Muscle layer of duodenum (tissue), 2 donors: ENCODE results near the gene MBNL1.
"Not testable (repeated sequence)": the region's sequence is repeated elsewhere in the genome, so short reads cannot be mapped to it uniquely, and the experiment has no call there.

ENCODE experiments used
- H3K27ac ChIP-seq: one replicate; pipeline ENCODE4 v1.7.0; 2013; ENCODE audit warnings: mild to moderate bottlenecking, low read length
- H3K27me3 ChIP-seq: one replicate; pipeline ENCODE4 v1.7.0; 2013; ENCODE audit warnings: low read depth, mild to moderate bottlenecking, control low read depth, low read length
- H3K36me3 ChIP-seq, 2 donors: one replicate each; pipeline ENCODE4 v1.7.0; 2013; ENCODE audit warnings: low read length in 2 of 2, control low read depth in 1 of 2, mild to moderate bottlenecking in 1 of 2; ENCODE audit not compliant: insufficient read depth in 2 of 2, control insufficient read depth in 1 of 2
- H3K4me1 ChIP-seq, 2 donors: one replicate each; pipeline ENCODE4 v1.7.0; 2013; ENCODE audit warnings: low read length in 2 of 2, mild to moderate bottlenecking in 2 of 2, control low read depth in 1 of 2, moderate library complexity in 1 of 2; ENCODE audit not compliant: insufficient read depth in 2 of 2, control insufficient read depth in 1 of 2
- H3K4me3 ChIP-seq, 2 donors: one replicate each; pipeline ENCODE4 v1.7.0; 2013; ENCODE audit warnings: low read length in 2 of 2, low read depth in 1 of 2, mild to moderate bottlenecking in 1 of 2
- H3K9me3 ChIP-seq, 2 donors: one replicate each; pipeline ENCODE4 v1.7.0; 2013; ENCODE audit warnings: low read length in 2 of 2, control low read depth in 1 of 2, mild to moderate bottlenecking in 1 of 2; ENCODE audit not compliant: control insufficient read depth in 1 of 2
- donor health status: healthy.

The MBNL1 gene

DNA sequence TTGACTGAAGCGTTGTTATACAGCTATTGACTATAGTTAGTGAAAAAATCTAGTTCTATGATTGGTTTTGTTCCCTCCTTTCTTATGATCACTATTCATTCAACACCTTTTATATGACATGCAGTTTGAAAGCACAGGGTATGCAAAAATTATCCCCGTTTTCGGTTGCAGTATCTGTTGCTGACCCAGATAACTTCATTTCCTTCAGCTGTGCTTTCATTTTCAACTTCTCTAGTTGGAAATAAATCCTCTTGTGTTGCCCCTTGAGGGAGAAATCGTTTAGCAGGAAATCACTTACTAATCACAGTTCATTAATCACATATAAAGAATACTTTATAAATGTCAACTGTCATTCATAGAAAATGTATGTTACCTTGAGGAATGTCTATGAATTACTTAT, 55.1 kb downstream of the MBNL1 start:
- peak overlapping the region in 1 of 2 donors; percentile 2 for H3K4me3 ChIP-seq
- no peaks in the 10 kb centered on the region for H3K27me3 ChIP-seq
- peaks cover 0 to 4% of the 10 kb centered on the region in 2 donors for H3K9me3 ChIP-seq
- H3K36me3 ChIP-seq: peaks cover 0 to 7% of the 10 kb centered on the region in 2 donors
- peaks cover 7 to 33% of the 10 kb centered on the region in 2 donors for H3K4me1 ChIP-seq
- H3K27ac ChIP-seq: no peak overlapping the region

DNA sequence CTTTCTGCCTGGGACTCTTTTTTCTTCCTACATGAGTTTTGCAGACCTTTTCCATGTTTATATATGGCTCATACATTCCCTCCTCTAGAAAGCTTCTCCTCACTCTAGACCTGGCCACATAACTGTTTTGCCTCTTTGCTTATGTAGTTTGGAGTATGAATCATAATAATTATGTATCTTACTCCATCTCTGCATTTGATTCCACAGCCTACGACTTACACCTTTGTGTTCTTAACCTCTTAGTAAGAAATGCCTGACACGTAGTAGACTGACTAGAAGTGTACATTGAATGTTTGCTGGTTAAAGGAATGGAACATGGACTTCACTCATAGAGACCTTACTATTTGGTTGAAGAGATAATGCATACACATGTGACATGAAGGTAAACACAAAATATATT, 56.4 kb downstream of the MBNL1 start:
- H3K4me1 ChIP-seq: peaks cover 5 to 30% of the 10 kb centered on the region in 2 donors

DNA sequence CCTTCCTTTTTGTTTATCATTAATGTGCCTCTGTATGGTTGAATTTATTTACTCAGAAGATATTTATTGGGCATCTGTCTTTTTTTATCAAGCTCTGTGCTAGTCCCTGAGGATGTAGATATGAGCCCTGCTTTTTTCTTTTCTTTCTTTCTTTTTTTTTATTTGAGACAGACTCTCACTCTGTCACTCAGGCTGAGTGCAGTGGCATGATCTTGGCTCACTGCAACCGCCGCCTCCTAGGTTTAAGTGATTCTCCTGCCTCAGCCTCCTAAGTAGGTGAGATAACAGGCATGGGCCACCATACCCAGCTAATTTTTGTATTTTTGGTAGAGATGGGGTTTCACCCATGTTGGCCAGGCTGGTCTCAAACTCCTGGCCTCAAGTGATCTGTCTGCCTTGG, 58.5 kb downstream of the MBNL1 start:
- H3K9me3 ChIP-seq: peaks cover 0 to 4% of the 10 kb centered on the region in 2 donors
- no peak overlapping the region for H3K27ac ChIP-seq
- no peaks in the 10 kb centered on the region for H3K27me3 ChIP-seq
- H3K36me3 ChIP-seq: peaks cover 0 to 3% of the 10 kb centered on the region in 2 donors
- peaks cover 6 to 34% of the 10 kb centered on the region in 2 donors for H3K4me1 ChIP-seq
- no peak overlapping the region for H3K4me3 ChIP-seq

More for the DNA sequence above, 56.4 kb downstream of the MBNL1 start:
- no peak overlapping the region for H3K27ac ChIP-seq
- H3K36me3 ChIP-seq: peaks cover 0 to 6% of the 10 kb centered on the region in 2 donors
- no peak overlapping the region for H3K4me3 ChIP-seq
- H3K27me3 ChIP-seq: no peaks in the 10 kb centered on the region
- H3K9me3 ChIP-seq: peaks cover 0 to 4% of the 10 kb centered on the region in 2 donors

DNA sequence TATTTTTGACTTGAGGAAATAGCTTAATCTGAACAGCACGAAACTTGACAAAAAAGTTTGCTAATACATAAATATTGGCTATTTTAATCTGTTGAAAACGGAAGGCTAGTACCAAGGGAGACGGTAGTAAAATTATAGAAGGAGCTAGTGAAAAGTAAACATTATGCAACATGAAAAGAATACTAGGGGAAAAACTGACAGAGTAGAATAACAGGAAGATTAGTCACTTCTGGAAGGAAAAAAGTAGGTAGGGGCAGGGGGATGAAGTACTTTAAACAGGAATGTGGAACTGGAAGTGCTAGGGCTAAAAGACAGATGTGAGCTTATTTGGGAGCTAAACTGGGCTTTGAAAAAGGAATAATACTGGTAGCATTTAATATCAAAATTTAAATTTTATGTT, 60.1 kb downstream of the MBNL1 start:
- peak overlapping the region; percentile 54 for H3K27ac ChIP-seq
- H3K4me3 ChIP-seq: no peak overlapping the region
- H3K4me1 ChIP-seq: peaks cover 14 to 34% of the 10 kb centered on the region in 2 donors
- H3K27me3 ChIP-seq: no peaks in the 10 kb centered on the region
- peaks cover 0 to 3% of the 10 kb centered on the region in 2 donors for H3K36me3 ChIP-seq
- H3K9me3 ChIP-seq: peaks cover 0 to 4% of the 10 kb centered on the region in 2 donors

DNA sequence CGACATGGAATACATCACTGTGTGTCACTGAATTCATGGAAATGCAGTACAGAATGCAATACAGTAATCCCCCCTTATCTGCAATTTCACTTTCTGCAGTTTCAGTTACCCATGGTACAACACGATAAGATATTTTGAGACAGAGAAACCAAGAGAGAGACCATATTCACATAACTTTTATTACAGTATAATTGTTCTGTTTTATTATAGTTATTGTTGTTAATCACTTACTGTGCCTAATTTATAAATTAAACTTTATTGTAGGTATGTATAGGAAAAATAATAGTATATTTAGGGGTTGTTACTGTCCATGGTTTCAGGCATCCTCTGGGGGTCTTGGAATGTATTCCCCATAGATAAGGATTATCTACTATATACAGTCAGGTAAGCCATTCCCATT, 61.8 kb downstream of the MBNL1 start:
- no peak overlapping the region for H3K4me3 ChIP-seq
- H3K4me1 ChIP-seq: peaks cover 14 to 40% of the 10 kb centered on the region in 2 donors
- peaks cover 0 to 4% of the 10 kb centered on the region in 2 donors for H3K9me3 ChIP-seq
- peak overlapping the region; percentile 74 for H3K27ac ChIP-seq
- H3K27me3 ChIP-seq: no peaks in the 10 kb centered on the region
- peaks cover 0 to 3% of the 10 kb centered on the region in 2 donors for H3K36me3 ChIP-seq

DNA sequence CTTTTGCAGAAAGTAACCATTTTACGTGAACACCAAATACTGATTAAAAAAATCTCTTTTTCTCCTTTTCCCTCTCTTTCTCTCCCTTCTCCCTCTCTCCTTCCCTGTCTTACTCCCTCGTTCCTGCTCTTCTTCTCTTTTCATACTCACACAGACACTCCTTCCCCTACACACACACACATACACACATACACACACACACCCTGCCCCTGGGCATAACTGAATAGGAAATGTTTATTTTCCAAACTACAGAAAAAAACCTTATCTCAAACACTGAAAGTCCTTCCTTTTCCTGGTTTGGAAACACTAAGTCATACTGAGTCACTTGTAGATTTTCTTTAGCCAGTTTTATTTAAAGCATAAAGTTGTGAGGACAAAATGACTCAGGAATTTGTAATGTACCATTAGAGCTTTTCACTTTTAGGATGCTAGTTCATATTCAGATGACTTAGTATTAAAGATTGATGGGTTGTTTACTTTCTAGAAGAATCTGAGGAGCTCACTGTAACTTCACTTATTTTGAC, 62.4 kb downstream of the MBNL1 start:
- Histone ChIP-seq H3K4me3 (no peak overlapping the region), H3K4me1 (peaks cover 14 to 40% of the 10 kb centered on the region in 2 donors), H3K9me3 (no peaks in the 10 kb centered on the region), H3K36me3 (no peaks in the 10 kb centered on the region), H3K27ac (peak overlapping the region; percentile 74), H3K27me3 (no peaks in the 10 kb centered on the region)

DNA sequence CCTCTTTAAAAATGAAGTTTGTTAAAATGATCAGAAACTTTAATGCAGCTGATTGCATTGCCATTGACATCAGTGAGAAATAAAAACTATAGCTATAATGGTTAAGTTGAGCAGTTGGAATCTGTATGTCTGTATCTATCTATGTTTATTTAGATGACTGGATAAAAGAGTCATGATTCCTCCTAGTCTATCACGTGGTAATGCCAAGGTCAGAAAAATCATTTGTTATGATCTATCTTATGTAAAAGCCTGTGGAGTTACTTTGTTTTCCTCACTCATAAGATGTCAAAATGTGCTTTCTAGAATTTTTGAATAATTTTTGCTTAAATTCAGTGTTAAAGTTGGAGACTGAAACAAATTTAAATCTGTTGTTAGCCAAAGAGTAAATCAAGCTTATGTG, 63.3 kb downstream of the MBNL1 start:
- peaks cover 14 to 40% of the 10 kb centered on the region in 2 donors for H3K4me1 ChIP-seq
- peak overlapping the region; percentile 74 for H3K27ac ChIP-seq
- H3K4me3 ChIP-seq: no peak overlapping the region

DNA sequence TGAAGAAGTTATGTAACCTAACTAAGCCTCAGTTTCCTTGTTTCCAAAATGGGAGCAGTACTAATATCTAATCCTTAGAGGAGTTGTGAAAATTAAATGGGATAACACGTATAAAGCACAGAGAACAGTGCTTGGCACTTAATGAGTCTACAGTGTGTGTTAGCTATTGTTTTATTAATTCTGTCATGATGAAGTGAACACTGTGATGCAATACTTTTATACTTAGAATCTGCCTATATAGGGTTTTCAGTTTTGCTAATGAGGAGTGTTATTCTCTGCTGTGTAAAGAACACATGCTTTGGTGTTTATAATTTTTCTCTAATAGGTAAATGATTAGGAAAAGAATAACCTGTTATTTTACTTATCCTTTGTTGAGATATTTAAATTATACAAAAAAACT, 65.2 kb downstream of the MBNL1 start:
- Histone ChIP-seq H3K4me3 (no peak overlapping the region), H3K27ac (no peak overlapping the region), H3K27me3 (no peaks in the 10 kb centered on the region), H3K4me1 (peaks cover 14 to 45% of the 10 kb centered on the region in 2 donors), H3K9me3 (no peaks in the 10 kb centered on the region), H3K36me3 (no peaks in the 10 kb centered on the region)

More for the DNA sequence above, 63.3 kb downstream of the MBNL1 start:
- Histone ChIP-seq H3K9me3 (no peaks in the 10 kb centered on the region), H3K27me3 (no peaks in the 10 kb centered on the region), H3K36me3 (no peaks in the 10 kb centered on the region)

DNA sequence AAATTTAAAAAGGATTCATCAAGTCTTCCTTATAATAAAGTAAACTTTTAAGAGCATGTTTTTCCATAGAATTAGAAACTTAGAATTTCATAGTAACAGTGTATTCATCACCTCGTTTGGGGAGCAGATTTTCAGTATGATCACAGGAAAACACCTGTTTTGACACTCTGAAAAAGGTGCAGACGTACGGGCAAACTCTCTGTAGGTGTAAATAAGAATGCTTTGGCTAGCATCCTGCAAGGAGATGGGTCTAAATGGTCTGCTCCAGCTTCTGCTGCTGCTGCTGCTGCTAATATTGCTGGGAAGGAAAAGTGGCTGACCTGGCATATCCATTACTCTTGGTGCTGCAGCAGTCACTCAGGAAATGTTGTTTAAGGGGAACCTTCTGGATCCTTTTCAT, 66.0 kb downstream of the MBNL1 start:
- H3K36me3 ChIP-seq: no peaks in the 10 kb centered on the region
- peaks cover 14 to 45% of the 10 kb centered on the region in 2 donors for H3K4me1 ChIP-seq
- no peak overlapping the region for H3K27ac ChIP-seq
- H3K9me3 ChIP-seq: no peaks in the 10 kb centered on the region
- no peaks in the 10 kb centered on the region for H3K27me3 ChIP-seq
- H3K4me3 ChIP-seq: no peak overlapping the region

DNA sequence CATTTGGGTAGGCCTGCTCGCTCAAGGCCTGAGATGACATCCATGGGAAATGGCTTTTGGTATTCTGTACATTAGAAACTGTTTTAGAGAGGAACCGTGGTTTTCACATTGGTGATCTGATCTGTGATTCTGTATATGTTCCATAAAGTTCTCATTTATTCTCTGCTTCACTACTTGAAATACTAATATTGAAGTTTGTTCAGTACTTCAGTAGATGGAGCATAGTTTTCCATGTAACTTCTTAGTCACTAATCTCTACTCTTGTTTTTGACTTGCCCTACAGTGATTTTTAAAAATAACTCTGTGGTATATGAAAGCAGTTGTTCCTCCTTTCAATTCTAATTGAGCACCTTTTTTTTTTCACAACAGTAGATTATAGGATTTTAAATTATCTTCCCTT, 66.5 kb downstream of the MBNL1 start:
- H3K4me3 ChIP-seq: no peak overlapping the region
- peaks cover under 1 to 4% of the 10 kb centered on the region in 2 donors for H3K36me3 ChIP-seq
- H3K27me3 ChIP-seq: no peaks in the 10 kb centered on the region
- no peak overlapping the region for H3K27ac ChIP-seq
- peaks cover 11 to 45% of the 10 kb centered on the region in 2 donors for H3K4me1 ChIP-seq
- H3K9me3 ChIP-seq: no peaks in the 10 kb centered on the region

DNA sequence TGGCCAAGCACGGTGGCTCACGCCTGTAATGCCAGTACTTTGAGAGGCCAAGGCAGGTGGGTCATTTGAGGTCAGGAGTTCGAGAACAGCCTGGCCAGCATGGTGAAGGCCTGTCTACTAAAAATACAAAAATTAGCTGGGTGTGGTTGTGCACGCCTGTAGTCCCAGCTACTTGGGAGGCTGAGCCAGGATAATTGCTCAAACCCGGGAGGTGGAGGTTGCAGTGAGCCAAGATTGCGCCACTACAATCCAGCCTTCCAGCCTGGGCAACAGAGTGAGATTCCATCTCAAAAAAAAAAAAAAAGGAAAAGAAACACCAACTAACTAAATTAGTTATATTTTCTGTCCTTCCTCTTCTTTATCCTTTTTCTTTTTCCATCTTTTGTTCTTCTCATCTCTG, 68.6 kb downstream of the MBNL1 start:
- H3K4me1 ChIP-seq: peaks cover 8 to 43% of the 10 kb centered on the region in 2 donors
- H3K36me3 ChIP-seq, H3K27me3 ChIP-seq, H3K27ac ChIP-seq, H3K9me3 ChIP-seq, H3K4me3 ChIP-seq: not testable (repeated sequence)

DNA sequence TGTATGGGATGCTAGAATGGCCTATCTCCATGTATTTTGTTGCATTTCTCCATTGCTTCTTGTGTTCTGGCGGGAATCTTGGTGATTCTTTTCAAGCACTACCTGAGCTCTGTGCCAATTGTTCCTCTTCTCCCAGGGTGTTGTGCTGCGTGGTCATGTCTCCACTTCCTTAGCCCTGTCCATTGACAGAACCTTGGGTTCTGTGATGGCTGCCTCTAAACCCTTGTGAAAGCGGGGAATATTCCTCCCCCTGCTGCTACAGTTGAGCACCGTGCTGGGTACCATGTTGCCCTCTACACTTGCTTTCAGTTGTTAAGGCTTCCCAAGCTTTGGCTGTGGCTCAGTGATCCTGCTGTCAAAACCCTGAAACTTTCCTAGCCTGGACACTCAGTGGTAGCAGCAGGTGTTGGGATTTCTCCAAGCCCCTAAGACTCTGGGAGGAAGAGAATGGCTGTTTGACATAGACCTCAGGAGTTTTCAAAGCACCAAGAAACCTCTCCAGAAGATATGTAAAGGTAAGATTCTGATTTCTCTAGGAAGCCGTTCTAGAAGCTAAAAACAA, 69.5 kb downstream of the MBNL1 start:
- no peaks in the 10 kb centered on the region for H3K9me3 ChIP-seq
- H3K27me3 ChIP-seq: no peaks in the 10 kb centered on the region
- peaks cover 9% of the 10 kb centered on the region in 2 donors for H3K36me3 ChIP-seq
- H3K4me1 ChIP-seq: peaks cover 2 to 45% of the 10 kb centered on the region in 2 donors
- H3K27ac ChIP-seq: no peak overlapping the region
- no peak overlapping the region for H3K4me3 ChIP-seq
